Thyroid gland (tissue), 4 donors: ENCODE measurements around the gene LIPM. TPM values are rescaled to one million over a fixed set of nuclear protein-coding genes. Genes with fewer than 3 reads are reported as not detected.

ENCODE experiments used
- DNase-seq, 2 donors: peaks; one replicate each; pipeline ENCODE4 v3.0.0-alpha.2; 2019
- H3K27ac ChIP-seq, 3 donors: fragments of 200-600 bp; sonication (generic); 1 replicate in 2 of 3; 2 replicates in 1 of 3; pipeline ENCODE4 v1.5.1; 2016 to 2019; ENCODE audit warnings: mild to moderate bottlenecking in 1 of 3, moderate library complexity in 1 of 3
- H3K27me3 ChIP-seq: fragments of 200-600 bp; sonication (generic); one replicate; pipeline ENCODE4 v1.5.1; 2019
- H3K36me3 ChIP-seq, 2 donors: fragments of 200-600 bp; sonication (generic); one replicate each; pipeline ENCODE4 v1.5.1; 2016 to 2019
- H3K4me1 ChIP-seq, 2 donors: fragments of 200-600 bp; sonication (generic); one replicate each; pipeline ENCODE4 v1.5.1; 2017 to 2019
- H3K4me3 ChIP-seq, 3 donors: fragments of 200-600 bp; sonication (generic); replicated peaks in 1 of 3; 1 replicate in 2 of 3; 2 replicates in 1 of 3; pipeline ENCODE4 v1.5.1; 2016; ENCODE audit warnings: mild to moderate bottlenecking in 1 of 3
- H3K9me3 ChIP-seq: fragments of 200-600 bp; sonication (generic); one replicate; pipeline ENCODE4 v1.5.1; 2017
- POLR2A ChIP-seq, 2 donors: fragments of 450-650 bp; IDR thresholded peaks; one replicate each; pipeline ENCODE4 v1.6.1; 2017; ENCODE audit warnings: antibody characterized with exemption in 2 of 2, mild to moderate bottlenecking in 2 of 2, moderate library complexity in 1 of 2
- WGBS, 2 donors: methylation state at CpG; one replicate each; pipeline ENCODE4 v1.1.5; 2017; 5-methylcytosine and 5-hydroxymethylcytosine counted together
- intact Hi-C: fragments of 100-400 bp; cut with DNase I; formaldehyde crosslinking; loops from one replicate; pipeline ENCODE4 v1.15.1; 2023
- total RNA-seq, 4 donors: library from RNA; depleted of rRNA; stranded (reverse); fragments of >200 nt; gene quantifications; one replicate each; pipeline ENCODE4 v1.2.3, GENCODE V29; 2016
- TF ChIP-seq, protein P1 (sequence below), 6 experiments: fragments of 200-600 bp in 3 of 6; fragments of 450-650 bp in 3 of 6; sonication (generic) in 3 of 6; IDR thresholded peaks; one replicate each; pipeline ENCODE4 v1.5.1; 2016 to 2019; ENCODE audit warnings: antibody characterized with exemption in 6 of 6, mild to moderate bottlenecking in 2 of 6, inconsistent platforms in 1 of 6, moderate library complexity in 1 of 6

The LIPM gene
- total RNA-seq, 4 donors from 2014 or later, result not detected

DNA sequence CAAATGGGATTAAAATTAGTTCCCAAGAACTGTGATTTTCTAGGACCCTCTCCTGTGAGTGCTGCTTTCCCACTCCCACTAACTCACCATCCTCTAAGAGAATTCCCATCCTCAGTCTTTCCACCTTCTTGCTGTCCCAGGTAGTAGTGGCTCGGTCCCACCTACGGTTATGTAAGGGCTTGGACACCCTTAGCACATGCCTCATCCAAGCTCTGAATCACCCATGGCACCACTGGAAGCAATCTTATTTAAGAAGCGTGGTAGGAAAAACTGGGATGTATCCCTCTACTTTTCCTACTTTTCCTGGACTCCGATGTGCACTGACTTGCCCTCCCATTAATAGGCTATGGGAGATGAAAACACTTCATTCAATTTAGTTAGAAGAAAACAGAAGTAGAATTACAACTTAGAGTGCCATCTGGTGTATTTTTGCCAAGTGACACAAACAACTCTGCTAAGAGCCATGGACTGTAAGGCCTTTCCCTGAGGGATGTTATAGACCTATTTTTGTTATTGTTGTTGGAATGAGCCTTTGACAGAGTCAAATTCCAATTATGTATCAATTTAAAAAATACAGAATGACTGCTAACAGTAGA is 62.8 kb downstream of the LIPM start:
- intact Hi-C loops, result no loop called here
- Histone ChIP-seq H3K9me3 (no peaks in the 10 kb centered on the region), H3K4me1 (no peaks in the 10 kb centered on the region), H3K4me3 (no peak overlapping the region), H3K27me3 (no peaks in the 10 kb centered on the region), H3K36me3 (no peaks in the 10 kb centered on the region), H3K27ac (no peak overlapping the region)
- 84 to 88% methylated on average over 4 of the region's 4 CpGs for WGBS, 2 donors
- DNase-seq, result no peak
- TF ChIP-seq, protein P1, sequence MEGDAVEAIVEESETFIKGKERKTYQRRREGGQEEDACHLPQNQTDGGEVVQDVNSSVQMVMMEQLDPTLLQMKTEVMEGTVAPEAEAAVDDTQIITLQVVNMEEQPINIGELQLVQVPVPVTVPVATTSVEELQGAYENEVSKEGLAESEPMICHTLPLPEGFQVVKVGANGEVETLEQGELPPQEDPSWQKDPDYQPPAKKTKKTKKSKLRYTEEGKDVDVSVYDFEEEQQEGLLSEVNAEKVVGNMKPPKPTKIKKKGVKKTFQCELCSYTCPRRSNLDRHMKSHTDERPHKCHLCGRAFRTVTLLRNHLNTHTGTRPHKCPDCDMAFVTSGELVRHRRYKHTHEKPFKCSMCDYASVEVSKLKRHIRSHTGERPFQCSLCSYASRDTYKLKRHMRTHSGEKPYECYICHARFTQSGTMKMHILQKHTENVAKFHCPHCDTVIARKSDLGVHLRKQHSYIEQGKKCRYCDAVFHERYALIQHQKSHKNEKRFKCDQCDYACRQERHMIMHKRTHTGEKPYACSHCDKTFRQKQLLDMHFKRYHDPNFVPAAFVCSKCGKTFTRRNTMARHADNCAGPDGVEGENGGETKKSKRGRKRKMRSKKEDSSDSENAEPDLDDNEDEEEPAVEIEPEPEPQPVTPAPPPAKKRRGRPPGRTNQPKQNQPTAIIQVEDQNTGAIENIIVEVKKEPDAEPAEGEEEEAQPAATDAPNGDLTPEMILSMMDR (IDR thresholded peaks at IDR 0.05), result no peak
- TF ChIP-seq POLR2A (IDR thresholded peaks at IDR 0.05), result no peak

DNA sequence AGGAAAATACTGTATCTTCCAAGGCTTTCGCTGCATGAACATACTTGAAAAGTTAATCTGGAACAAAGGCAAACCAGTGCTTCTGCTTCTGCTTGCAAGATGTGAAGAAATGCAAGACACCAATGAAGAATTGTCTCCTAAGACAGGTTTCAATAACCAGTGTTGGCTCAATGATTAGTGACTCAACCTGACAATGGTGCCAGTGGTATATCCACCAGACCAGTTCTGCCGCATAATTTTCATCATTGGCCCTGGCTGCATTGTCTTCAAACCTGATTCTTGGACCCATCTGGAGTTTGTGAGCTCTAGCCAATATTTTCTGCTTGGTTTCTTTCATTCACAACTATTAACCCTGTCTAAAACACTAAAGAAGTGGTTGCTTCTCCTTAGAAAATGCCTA is 63.9 kb downstream of the LIPM start:
- H3K9me3 ChIP-seq, result no peaks in the 10 kb centered on the region
- no peak for TF ChIP-seq POLR2A (IDR thresholded peaks at IDR 0.05)
- intact Hi-C loops, result no loop called here
- no peaks in the 10 kb centered on the region for H3K27me3 ChIP-seq
- WGBS, 2 donors, result 96 to 98% methylated on average over 2 of the region's 2 CpGs
- H3K4me1 ChIP-seq, result no peaks in the 10 kb centered on the region
- H3K4me3 ChIP-seq, result no peak overlapping the region
- no peak overlapping the region for H3K27ac ChIP-seq
- H3K36me3 ChIP-seq, result no peaks in the 10 kb centered on the region
- no peak for DNase-seq

DNA sequence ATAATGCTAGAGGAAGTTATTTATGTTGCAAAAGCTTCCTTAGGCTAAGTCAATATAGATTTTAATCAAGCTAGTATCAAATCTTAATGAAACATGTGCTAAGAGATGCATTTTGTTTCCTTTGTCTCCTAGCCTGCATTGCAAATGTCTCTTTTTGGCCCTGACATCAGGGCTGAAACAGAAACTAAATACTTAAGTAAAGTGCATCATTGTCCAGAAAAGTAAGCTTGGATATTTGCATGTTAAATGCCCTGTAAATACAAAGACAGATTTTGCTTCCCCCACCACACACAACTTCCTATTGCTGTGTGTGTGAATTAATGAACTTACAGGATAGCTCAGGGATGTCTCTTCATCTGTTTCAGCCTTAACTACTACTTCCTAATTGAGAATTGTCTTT is 67.6 kb downstream of the LIPM start:
- DNase-seq, result no peak
- Histone ChIP-seq H3K4me3 (no peak overlapping the region), H3K4me1 (no peaks in the 10 kb centered on the region), H3K36me3 (no peaks in the 10 kb centered on the region), H3K27me3 (no peaks in the 10 kb centered on the region), H3K27ac (no peak overlapping the region), H3K9me3 (no peaks in the 10 kb centered on the region)
- intact Hi-C loops, result no loop called here
- TF ChIP-seq POLR2A (IDR thresholded peaks at IDR 0.05), result no peak
- TF ChIP-seq, protein P1 (IDR thresholded peaks at IDR 0.05), result no peak

Other genes with a start within 250 kb of the LIPM start
- 10 to 100 TPM; 10.6 to 38.7 (median 28.2) TPM for gene RNLS, start 219.4 kb upstream of the LIPM start, total RNA-seq
- gene LIPJ, start 216.0 kb upstream of the LIPM start, total RNA-seq, result 1 to 10 TPM in 2 of 4 donors, under 1 TPM in 1, not detected in 1; 0.83 to 3.4 (median 2.3) TPM
- not detected for gene LIPF, start 138.3 kb upstream of the LIPM start, total RNA-seq
- gene LIPK, start 96.5 kb upstream of the LIPM start, total RNA-seq, result not detected
- gene LIPN, start 42.7 kb upstream of the LIPM start, total RNA-seq, result not detected
- not detected for gene ANKRD22, start 49.1 kb downstream of the LIPM start, total RNA-seq
- gene STAMBPL1, start 77.5 kb downstream of the LIPM start, total RNA-seq, result 1 to 10 TPM in 3 of 4 donors, under 1 TPM in 1; 0.63 to 6.2 (median 5.7) TPM
- gene ACTA2, start 150.0 kb downstream of the LIPM start, total RNA-seq, result 100 to 1,000 TPM in 1 of 4 donors, 10 to 100 TPM in 3; 61.5 to 173 (median 72.2) TPM
- gene FAS, start 188.1 kb downstream of the LIPM start, total RNA-seq, result 10 to 100 TPM in 3 of 4 donors, 1 to 10 TPM in 1; 9.4 to 34.1 (median 17.4) TPM